NCI-H1436 treated with DMSO at 0.1 percent for 48 hours (cell line): ENCODE measurements around the gene ZSWIM2.
A peak's percentile ranks its signal among the peaks of the same experiment; 100 is the strongest.
"Not testable (repeated sequence)": the region's sequence is repeated elsewhere in the genome, so short reads cannot be mapped to it uniquely, and the experiment has no call there.

ENCODE experiments used
- DNase-seq: peaks from one replicate; lab custom pipeline; 2025; lab: John Stamatoyannopoulos, UW

The ZSWIM2 gene

GRCh38 chr2:186848873-186849578, at the start of gene ZSWIM2:
Gene ZSWIM2, minus strand, starts transcription at chr2:186849170. Its CDS starts 40 bp downstream, at chr2:186849130.
- peak; percentile 81 for DNase-seq

- not testable (repeated sequence) for DNase-seq
Observed at GRCh38 chr2:186896220-186896619, 47.2 kb upstream of the ZSWIM2 start.

- DNase-seq = no peak
Observed at GRCh38 chr2:186895451-186895850, 46.5 kb upstream of the ZSWIM2 start.

- no peak for DNase-seq
Observed at GRCh38 chr2:186894478-186894877, 45.5 kb upstream of the ZSWIM2 start.

- no peak for DNase-seq
Observed at GRCh38 chr2:186892821-186893220, 43.9 kb upstream of the ZSWIM2 start.

GRCh38 chr2:186891185-186891621, 42.2 kb upstream of the ZSWIM2 start:
- no peak for DNase-seq

- no peak for DNase-seq
Observed at GRCh38 chr2:186889101-186889879, 40.3 kb upstream of the ZSWIM2 start.

GRCh38 chr2:186887107-186888090, 38.4 kb upstream of the ZSWIM2 start:
- no peak for DNase-seq

GRCh38 chr2:186884587-186884986, 35.6 kb upstream of the ZSWIM2 start:
- DNase-seq = no peak

- DNase-seq = no peak
Observed at GRCh38 chr2:186883666-186884065, 34.7 kb upstream of the ZSWIM2 start.

- no peak for DNase-seq
Observed at GRCh38 chr2:186882511-186883071, 33.6 kb upstream of the ZSWIM2 start.

GRCh38 chr2:186881660-186882059, 32.7 kb upstream of the ZSWIM2 start:
- DNase-seq = no peak

- no peak for DNase-seq
Observed at GRCh38 chr2:186879312-186879711, 30.3 kb upstream of the ZSWIM2 start.

- DNase-seq = no peak
Observed at GRCh38 chr2:186874713-186875112, 25.7 kb upstream of the ZSWIM2 start.

GRCh38 chr2:186871881-186872280, 22.9 kb upstream of the ZSWIM2 start:
- no peak for DNase-seq

- no peak for DNase-seq
Observed at GRCh38 chr2:186868344-186868743, 19.4 kb upstream of the ZSWIM2 start.

- DNase-seq = no peak
Observed at GRCh38 chr2:186862869-186863709, 14.1 kb upstream of the ZSWIM2 start.

- no peak for DNase-seq
Observed at GRCh38 chr2:186855216-186855615, 6.2 kb upstream of the ZSWIM2 start.

GRCh38 chr2:186853951-186854350, 5.0 kb upstream of the ZSWIM2 start:
- DNase-seq = no peak

GRCh38 chr2:186852508-186852907, 3.5 kb upstream of the ZSWIM2 start:
- peak; percentile 71 for DNase-seq

- no peak for DNase-seq
Observed at GRCh38 chr2:186842373-186842772, 6.6 kb downstream of the ZSWIM2 start.
